HCT116 (cell line): ENCODE data around the gene ATG10.

Experiments
- POLR2A ChIP-seq: IDR thresholded peaks from 2 replicates; pipeline ENCODE4 v1.7.0; 2011; ENCODE audit warnings: borderline replicate concordance; ENCODE audit not compliant: insufficient read depth, insufficient read length; ENCODE audit errors: extremely low read depth
- RAD21 ChIP-seq: IDR thresholded peaks from 2 replicates; pipeline ENCODE4 v1.6.1; 2012; ENCODE audit warnings: low read depth, mild to moderate bottlenecking
- TF ChIP-seq, protein P1 (sequence below), 3 experiments: fragments of 200-600 bp in 1 of 3; sonication (generic) in 1 of 3; IDR thresholded peaks in 2 of 3; conservative IDR thresholded peaks in 1 of 3; 2 replicates each; pipeline ENCODE4 v1.5.1; 2012 to 2017; ENCODE audit warnings: low read depth in 2 of 3, low read length in 2 of 3, antibody characterized with exemption in 1 of 3, borderline replicate concordance in 1 of 3, control low read depth in 1 of 3, mild to moderate bottlenecking in 1 of 3, mixed read lengths in 1 of 3, mixed run types in 1 of 3, moderate library complexity in 1 of 3; ENCODE audit not compliant: insufficient read depth in 1 of 3

DNA sequence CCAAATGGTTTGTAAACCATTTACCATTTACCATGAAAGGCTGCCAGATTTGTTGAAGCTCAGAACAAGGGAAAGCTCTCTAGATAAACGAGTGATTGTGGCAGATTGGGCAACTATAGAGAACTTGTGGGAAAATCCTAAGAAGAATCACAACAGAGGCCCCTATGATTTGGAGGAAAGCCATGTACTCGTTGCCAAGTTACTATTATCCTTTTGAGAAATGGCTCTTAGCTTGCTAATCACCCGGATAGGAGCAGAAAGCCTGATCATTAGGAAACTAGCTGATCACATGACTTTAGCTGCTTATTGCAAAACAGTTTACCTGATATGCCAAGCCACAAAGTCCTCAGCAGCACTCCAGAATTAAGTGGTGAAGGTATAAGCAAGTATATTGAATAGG is 23.5 kb upstream of the ATG10 start:
- TF ChIP-seq, protein P1, sequence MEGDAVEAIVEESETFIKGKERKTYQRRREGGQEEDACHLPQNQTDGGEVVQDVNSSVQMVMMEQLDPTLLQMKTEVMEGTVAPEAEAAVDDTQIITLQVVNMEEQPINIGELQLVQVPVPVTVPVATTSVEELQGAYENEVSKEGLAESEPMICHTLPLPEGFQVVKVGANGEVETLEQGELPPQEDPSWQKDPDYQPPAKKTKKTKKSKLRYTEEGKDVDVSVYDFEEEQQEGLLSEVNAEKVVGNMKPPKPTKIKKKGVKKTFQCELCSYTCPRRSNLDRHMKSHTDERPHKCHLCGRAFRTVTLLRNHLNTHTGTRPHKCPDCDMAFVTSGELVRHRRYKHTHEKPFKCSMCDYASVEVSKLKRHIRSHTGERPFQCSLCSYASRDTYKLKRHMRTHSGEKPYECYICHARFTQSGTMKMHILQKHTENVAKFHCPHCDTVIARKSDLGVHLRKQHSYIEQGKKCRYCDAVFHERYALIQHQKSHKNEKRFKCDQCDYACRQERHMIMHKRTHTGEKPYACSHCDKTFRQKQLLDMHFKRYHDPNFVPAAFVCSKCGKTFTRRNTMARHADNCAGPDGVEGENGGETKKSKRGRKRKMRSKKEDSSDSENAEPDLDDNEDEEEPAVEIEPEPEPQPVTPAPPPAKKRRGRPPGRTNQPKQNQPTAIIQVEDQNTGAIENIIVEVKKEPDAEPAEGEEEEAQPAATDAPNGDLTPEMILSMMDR (IDR thresholded peaks at IDR 0.05 in 2 of 3, conservative IDR thresholded peaks at IDR 0.05 in 1 of 3; ENCODE audit: borderline replicate concordance in 1 of 3, insufficient read depth in 1 of 3, low read depth in 2 of 3, low read length in 2 of 3), result no peak
- no peak for TF ChIP-seq POLR2A
- TF ChIP-seq RAD21, result no peak
